A549 treated with CORT108297 at 1 μM for 4 hours (cell line): ENCODE data around the gene SPSB3. TPM values are rescaled to one million over a fixed set of nuclear protein-coding genes. Genes with fewer than 3 reads are reported as not detected.

ENCODE experiments used
- total RNA-seq: library from RNA; stranded (reverse); fragments of 200-300 nt; extraction: Qiagen RNA extraction; gene quantifications from 5 replicates; pipeline ENCODE4 v1.2.3, GENCODE V29; 2022

SPSB3 gene
- 15.2 to 28.8 TPM (median 25.6 TPM) in 5 replicates for total RNA-seq

DNA sequence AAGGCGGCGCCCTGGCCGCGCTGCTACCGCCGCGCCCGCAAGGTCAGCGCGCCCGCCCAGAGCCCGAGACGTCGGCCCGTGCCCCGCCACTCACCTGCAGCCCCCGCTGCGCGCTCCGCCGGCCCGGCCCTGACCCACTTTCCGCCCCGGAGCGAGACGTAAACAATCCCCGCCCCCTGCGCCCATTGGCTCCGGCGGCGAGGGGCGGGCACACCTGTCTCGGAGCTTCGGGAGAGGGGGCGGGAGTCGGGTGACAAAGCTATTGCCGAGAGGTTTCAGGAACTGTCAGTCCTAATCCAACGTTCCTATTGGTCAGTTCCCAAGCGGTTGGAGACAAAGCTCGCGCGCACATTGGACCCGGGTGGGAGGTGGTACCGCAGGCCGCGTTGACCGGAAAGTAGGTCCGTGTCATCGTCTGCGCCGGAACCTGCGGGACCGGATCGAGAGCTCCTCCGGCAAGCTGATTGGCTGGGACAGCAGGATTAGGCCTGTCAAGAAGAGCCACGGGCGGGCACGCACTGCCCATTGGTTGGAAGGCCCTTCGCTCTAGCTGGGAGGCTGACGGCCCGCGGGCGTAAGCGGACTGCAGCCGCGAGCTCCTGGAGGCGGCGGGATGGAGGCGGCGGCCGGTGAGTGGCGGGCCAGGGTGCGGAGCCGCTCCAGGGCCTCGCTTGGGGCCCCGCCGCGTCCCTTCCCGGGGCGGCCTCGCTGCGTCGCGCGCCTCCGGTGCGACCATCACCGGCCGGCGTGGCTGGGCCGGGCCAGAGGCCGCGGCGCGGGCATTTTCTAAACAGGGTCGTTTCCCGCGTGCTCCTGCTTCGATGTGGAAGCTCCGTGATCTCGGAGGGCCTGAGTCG lies at the start of gene SPSB3, which contains the start of gene NUBP2:
Gene SPSB3, minus strand, starts transcription at position 164 of the 857 bp plus-strand sequence. CDS start 1,088 bp downstream, outside the sequence.
Gene NUBP2, plus strand, starts transcription at position 553 of the 857 bp plus-strand sequence. Its CDS starts 61 bp downstream, at position 614.

DNA sequence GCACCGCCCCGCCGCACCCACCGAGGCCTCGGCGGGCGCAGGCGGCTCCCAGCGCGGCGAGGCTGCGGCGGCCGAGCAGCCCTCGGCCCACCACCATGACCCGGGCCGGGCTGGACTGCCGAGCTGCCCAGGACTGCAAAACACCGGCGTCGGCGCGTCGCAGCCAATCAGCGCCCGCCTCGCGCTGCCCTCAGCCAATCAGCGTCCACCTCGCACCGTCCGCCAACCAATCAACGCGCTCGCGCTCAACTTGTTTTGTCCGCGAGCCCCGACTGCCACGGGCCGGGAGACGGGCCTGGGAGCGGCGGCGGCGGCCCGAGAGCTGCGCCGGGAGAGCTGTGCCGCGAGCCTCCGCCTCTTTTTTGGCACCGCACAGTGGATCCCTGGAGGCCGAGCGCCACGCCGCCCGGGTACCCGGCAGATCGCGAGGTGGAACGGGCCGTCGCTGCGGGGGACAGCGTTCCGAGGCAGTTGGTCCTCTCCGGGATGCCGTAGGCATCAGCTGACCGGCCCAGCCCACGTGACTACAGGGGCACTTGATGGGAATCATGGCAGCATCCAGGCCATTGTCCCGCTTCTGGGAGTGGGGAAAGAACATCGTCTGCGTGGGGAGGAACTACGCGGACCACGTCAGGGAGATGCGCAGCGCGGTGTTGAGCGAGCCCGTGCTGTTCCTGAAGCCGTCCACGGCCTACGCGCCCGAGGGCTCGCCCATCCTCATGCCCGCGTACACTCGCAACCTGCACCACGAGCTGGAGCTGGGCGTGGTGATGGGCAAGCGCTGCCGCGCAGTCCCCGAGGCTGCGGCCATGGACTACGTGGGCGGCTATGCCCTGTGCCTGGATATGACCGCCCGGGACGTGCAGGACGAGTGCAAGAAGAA lies 44.6 kb upstream of the SPSB3 start, which contains the start of the genes FAHD1 and HAGH:
Gene FAHD1, plus strand, starts transcription at position 516 of the 883 bp plus-strand sequence. Its CDS starts 33 bp downstream, at position 549.
Gene HAGH, minus strand, starts transcription at position 135 of the 883 bp plus-strand sequence. Its CDS starts 38 bp downstream, at position 97.

DNA sequence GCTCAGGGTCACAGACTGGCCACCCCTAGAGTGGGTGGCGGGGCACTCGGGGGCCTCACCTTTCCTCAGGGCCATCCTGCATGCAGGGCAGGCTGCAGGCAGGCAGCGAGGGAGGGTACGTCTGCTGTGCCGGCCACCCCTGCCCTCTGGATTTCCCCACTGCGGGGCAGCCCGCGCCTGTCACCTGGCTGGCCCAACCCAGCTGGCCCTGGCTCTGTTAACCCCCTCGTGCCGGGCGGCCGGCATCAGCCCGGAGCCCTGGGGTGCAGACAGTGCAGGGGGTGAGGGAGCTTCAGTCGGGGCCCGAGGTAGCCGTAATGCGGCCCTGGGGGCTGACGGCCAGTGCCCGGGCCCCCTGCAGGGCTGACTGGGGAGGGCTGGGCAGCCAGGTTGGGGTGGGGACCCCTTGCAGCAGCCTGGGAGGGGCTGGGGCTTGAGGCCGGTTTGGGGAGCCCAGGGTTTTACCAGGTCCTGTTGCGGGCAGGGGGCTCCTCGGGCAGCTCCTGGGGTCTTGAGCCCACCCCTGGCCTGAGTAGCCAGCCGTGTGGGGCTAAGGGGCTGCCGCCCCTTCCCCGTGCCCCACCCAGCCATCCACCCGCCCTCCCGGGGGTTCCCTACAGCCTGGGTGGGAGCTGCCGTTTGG lies 11.3 kb upstream of the SPSB3 start, which contains the start of gene IGFALS:
Gene IGFALS, minus strand, starts transcription at position 128 of the 643 bp plus-strand sequence. Its CDS starts 53 bp downstream, at position 75.

DNA sequence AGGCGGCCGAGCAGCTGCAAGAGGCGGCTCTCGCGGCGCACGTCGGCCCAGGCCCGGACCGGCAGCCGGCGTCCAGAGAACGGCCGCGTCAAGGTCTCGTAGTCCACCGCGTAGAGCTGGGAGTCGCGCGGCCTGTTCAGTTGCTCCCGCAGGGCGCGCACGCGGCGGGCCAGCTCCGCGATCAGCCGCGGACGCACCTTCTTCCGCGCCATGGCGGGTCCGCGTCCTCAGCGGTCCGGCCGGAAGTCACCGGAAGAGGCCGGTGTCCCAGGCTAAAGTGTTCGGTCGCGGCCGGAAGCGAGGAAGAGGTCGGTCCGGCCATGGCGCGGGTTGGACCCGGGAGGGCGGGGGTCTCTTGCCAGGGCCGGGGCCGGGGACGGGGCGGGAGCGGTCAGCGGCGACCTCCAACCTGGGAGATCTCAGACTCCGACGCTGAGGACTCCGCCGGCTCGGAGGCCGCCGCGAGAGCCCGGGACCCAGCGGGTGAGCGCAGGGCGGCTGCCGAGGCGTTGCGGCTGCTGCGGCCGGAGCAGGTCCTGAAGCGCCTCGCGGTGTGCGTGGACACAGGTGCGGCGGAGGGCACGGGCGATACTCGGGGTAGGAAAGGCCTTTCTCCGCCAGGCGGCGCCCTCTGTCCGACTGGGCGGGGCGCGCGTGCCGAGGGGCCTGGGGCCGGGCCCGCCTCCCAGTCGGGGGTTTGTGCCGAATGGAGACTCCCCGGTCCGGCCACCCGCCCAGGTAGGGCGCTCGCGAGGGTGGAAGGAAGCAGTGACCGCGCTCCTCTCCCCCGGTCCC lies 9.3 kb downstream of the SPSB3 start, which contains the start of gene MRPS34:
Gene MRPS34, minus strand, starts transcription at position 227 of the 795 bp plus-strand sequence. Its CDS starts 15 bp downstream, at position 212.

DNA sequence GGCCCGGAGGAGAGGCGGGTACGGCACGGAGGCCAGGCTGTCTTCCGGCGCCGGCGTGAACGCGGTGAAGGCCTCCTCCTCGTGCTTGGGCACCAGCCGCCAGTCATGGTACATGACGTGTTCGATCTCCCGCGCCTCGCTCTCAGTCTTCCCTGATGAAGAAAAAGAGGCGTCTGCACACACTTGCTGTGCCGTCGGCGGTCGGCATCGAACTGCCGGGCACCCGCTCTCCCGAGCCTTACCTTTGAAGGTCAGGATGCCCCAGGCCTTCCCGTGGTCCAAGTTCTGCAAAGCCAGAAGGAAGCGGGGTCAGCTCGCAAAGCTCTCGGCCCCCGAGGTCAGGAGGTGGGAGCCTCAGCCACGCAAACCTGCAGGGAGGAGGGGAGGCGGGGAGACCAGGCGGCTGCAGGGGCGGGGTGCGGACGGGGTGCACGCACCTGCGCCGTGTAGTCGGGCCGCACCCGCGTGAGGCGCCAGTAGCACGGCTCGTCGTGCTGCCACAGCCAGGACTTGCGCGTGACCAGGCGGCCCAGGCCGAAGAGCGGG lies 9.9 kb downstream of the SPSB3 start, which contains the start of gene EME2:
Gene EME2, plus strand, starts transcription at position 449 of the 546 bp plus-strand sequence. CDS start 418 bp downstream, outside the sequence.

DNA sequence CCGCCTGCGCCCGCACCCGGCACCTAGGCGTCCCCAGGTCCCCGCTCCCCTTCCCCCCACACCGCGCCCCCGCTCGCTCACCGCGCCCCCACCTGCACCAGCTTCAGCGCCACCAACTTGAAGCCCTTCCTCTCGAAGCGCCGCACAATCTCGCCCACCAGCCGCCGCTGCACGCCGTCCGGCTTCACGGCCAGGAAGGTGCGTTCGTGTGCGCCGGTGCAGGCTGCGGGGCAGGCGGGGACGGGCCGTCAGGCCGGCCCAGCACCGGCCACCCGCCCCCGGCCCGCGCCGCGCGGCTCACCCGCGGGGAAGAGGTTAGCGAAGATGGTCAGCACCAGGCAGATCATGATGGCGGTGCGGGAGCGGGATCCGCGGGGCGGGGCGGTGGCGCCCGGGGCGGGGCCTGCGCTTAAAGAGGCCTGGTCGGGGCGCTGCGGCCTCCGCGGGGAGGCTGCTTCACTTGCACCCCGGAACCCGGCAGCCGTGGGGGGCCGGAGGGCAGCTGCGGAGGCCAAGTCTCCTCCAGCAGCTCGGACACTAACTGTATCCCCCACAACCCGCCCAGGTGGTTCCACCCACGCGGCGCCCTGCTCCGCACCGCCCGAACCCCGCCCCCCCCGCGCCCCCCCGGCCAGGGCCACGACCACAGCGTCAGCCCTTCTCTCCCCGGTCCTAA lies 11.0 kb downstream of the SPSB3 start, which contains the start of gene NME3:
Gene NME3, minus strand, starts transcription at position 356 of the 676 bp plus-strand sequence. Its CDS starts 9 bp downstream, at position 347.

Other genes starting within 250 kb of the SPSB3 start
- gene TMEM204, start 248.9 kb downstream of the SPSB3 start, total RNA-seq: not detected in 5 replicates
- gene IFT140, start 170.5 kb downstream of the SPSB3 start, total RNA-seq: 7.8 to 9.4 TPM (median 9.2 TPM) in 5 replicates
- gene CRAMP1, start 170.2 kb downstream of the SPSB3 start, total RNA-seq: 11.3 to 18.8 TPM (median 17.0 TPM) in 5 replicates
- gene JPT2, start 104.3 kb downstream of the SPSB3 start, total RNA-seq: 164 to 217 TPM (median 172 TPM) in 5 replicates
- 34.2 to 66.6 TPM (median 61.2 TPM) in 5 replicates for gene MAPK8IP3, start 76.4 kb downstream of the SPSB3 start, total RNA-seq
- 28.9 to 70.0 TPM (median 65.7 TPM) in 5 replicates for gene NME3, start 11.0 kb downstream of the SPSB3 start, total RNA-seq
- 5.2 to 12.2 TPM (median 10.1 TPM) in 5 replicates for gene EME2, start 9.8 kb downstream of the SPSB3 start, total RNA-seq
- 153 to 277 TPM (median 252 TPM) in 5 replicates for gene MRPS34, start 9.4 kb downstream of the SPSB3 start, total RNA-seq
- 57.1 to 94.6 TPM (median 90.2 TPM) in 5 replicates for gene NUBP2, start 389 bp upstream of the SPSB3 start, total RNA-seq
- 0.04 to 0.13 TPM (median 0.08 TPM) in 3 of 5 replicates, not detected in the others for gene IGFALS, start 11.1 kb upstream of the SPSB3 start, total RNA-seq
- gene HAGH, start 44.3 kb upstream of the SPSB3 start, total RNA-seq: 58.3 to 76.8 TPM (median 69.0 TPM) in 5 replicates
- gene FAHD1, start 44.6 kb upstream of the SPSB3 start, total RNA-seq: 47.7 to 53.9 TPM (median 52.3 TPM) in 5 replicates
- gene MEIOB, start 89.6 kb upstream of the SPSB3 start, total RNA-seq: 1.7 to 2.3 TPM (median 1.9 TPM) in 5 replicates
- gene HS3ST6, start 135.8 kb upstream of the SPSB3 start, total RNA-seq: 1.6 to 3.9 TPM (median 3.0 TPM) in 5 replicates
- 25.7 to 36.5 TPM (median 34.4 TPM) in 5 replicates for gene MSRB1, start 160.6 kb upstream of the SPSB3 start, total RNA-seq
- not detected in 5 replicates for gene RPL3L, start 172.1 kb upstream of the SPSB3 start, total RNA-seq
- 230 to 308 TPM (median 254 TPM) in 5 replicates for gene NDUFB10, start 177.0 kb upstream of the SPSB3 start, total RNA-seq
- gene RPS2, start 182.3 kb upstream of the SPSB3 start, total RNA-seq: 3,823 to 5,639 TPM (median 5,518 TPM) in 5 replicates
- 0.10 TPM in 1 of 5 replicates, not detected in the others for gene RNF151, start 184.3 kb upstream of the SPSB3 start, total RNA-seq
- gene TBL3, start 189.5 kb upstream of the SPSB3 start, total RNA-seq: 32.8 to 46.2 TPM (median 39.0 TPM) in 5 replicates
- gene NOXO1, start 198.9 kb upstream of the SPSB3 start, total RNA-seq: 0.09 to 0.52 TPM (median 0.21 TPM) in 5 replicates
- 21.3 to 45.6 TPM (median 42.0 TPM) in 5 replicates for gene GFER, start 201.6 kb upstream of the SPSB3 start, total RNA-seq
- gene SYNGR3, start 207.4 kb upstream of the SPSB3 start, total RNA-seq: 5.5 to 9.7 TPM (median 8.2 TPM) in 5 replicates
- gene ZNF598, start 227.2 kb upstream of the SPSB3 start, total RNA-seq: 45.4 to 65.2 TPM (median 62.1 TPM) in 5 replicates
- 0.87 to 1.3 TPM (median 1.1 TPM) in 5 replicates for gene NPW, start 237.2 kb upstream of the SPSB3 start, total RNA-seq
- 43.6 to 63.6 TPM (median 62.0 TPM) in 5 replicates for gene NHERF2, start 244.3 kb upstream of the SPSB3 start, total RNA-seq